ENCODE results near the gene FHIT.

Gene FHIT

DNA sequence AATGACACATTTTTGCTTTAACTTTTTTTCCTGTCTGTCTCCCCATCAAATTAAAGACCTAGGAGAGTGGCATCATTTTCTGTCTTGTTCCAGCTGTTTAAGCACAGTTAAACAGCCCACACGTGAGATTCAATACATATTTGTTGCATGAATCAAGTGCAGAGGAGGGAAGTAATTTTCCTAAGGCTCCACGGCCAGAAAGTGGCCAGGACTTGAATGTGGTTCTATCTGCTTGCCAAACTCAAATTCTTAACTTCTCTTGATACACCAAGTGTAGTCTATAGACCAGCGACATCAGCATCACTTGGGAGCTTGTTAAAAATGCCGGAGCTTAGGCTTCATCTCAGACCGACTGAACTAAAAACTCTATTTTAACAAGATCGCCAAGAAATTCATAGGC, 1476.6 kb downstream of the FHIT start:
- FAIRE-seq, result no peak
- no peak for DNase-seq (ENCODE audit: insufficient read length)
- TF ChIP-seq POLR2A (IDR thresholded peaks at IDR 0.05; ENCODE audit: low read depth, low read length), result no peak
- no peak for TF ChIP-seq TAF1 (IDR thresholded peaks at IDR 0.05; ENCODE audit: borderline replicate concordance, low read depth, low read length)
- no peak for TF ChIP-seq POLR2AphosphoS5 (IDR thresholded peaks at IDR 0.05; ENCODE audit: low read depth, low read length)

DNA sequence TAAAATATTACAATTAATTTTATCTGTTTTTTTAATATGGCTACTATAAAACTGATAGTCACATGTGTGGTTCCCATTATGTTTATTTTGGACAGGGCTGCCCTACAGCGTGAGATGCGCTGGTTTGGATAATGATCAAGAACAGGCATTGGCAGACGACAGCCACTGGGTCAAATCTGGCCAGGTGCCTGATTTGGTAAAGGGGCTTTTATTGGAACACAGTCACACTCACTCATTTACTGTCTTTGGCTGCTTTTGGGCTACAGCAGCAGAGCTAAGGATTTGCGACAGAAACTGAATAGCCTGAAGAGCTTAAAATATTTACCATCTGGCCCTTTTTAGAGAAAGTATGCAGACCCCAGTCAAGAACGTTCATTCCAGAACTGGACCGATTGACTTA, 1477.3 kb downstream of the FHIT start:
- DNase-seq (ENCODE audit: insufficient read length) (no peak), FAIRE-seq (no peak)
- no peak for TF ChIP-seq TAF1 (IDR thresholded peaks at IDR 0.05; ENCODE audit: borderline replicate concordance, low read depth, low read length)
- TF ChIP-seq POLR2AphosphoS5 (IDR thresholded peaks at IDR 0.05; ENCODE audit: low read depth, low read length), result no peak
- no peak for TF ChIP-seq POLR2A (IDR thresholded peaks at IDR 0.05; ENCODE audit: low read depth, low read length)

DNA sequence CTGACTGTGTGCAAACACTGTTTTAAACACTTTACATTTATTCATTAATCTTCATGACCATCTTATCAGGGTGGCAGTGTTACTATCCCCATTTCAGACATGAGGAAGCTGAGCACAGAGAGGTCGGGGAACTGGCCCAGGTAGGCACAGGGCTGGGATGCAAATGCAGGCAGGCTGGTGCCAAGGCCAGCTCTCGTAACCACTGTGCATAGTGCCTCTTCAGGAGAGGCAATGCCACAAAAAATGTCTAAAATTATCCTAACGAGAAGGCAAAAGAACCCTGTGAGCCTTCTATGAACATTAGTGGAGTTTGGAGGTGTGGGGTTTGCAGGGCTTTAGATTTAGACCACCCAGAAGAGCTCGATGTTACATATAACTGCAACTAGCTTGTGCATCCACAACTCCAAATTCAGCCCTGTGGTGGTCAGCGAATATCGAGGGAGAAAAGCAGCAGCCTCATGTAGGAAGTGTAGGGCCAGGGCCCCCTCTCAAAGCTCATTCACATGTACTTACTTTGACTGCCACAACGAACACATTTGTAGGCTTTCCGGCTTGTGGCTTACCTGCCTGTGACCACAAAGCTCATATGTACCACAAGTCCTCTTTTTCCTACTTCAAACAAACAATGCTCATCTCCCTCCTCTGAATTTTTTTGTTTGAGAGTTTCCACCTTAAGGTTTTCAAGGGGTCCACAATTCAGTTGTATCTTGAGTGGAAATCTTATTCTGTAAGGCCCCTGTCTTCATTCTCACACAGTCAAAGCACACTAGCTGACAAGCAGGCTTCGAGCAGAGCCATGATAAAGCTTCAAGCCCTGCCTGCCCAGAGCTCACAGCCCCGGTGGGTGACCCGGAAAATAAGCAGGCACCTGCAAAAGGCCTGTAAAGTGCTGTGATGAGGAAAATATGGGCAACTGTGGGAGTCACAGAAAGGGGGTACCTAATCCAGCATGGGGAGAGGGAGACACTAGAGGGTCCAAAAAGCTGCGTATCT, 1478.5 kb downstream of the FHIT start:
- DNase-seq (ENCODE audit: insufficient read length) (no peak), FAIRE-seq (peak; percentile 42)
- TF ChIP-seq POLR2AphosphoS5 (IDR thresholded peaks at IDR 0.05; ENCODE audit: low read depth, low read length), result no peak
- TF ChIP-seq POLR2A (IDR thresholded peaks at IDR 0.05; ENCODE audit: low read depth, low read length), result no peak
- no peak for TF ChIP-seq TAF1 (IDR thresholded peaks at IDR 0.05; ENCODE audit: borderline replicate concordance, low read depth, low read length)

DNA sequence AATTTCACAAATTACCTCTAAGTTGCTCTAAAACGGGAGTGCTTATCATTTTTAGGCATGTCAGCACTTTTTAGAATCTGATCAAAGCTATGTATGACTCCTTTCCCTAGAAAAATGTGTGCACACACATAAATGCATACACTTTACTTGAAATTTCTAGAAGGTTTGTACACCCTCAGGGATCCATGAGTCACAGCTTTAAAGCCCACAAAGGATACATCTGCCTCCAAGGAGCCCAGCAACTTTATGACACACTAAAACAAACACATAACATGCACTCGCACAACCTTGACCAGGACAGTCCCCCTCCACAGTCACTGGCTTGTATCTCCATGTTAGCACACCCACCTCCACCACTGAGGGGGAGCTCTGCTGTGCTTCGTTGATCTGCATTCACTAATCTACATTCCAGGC, 1479.5 kb downstream of the FHIT start:
- DNase-seq (ENCODE audit: insufficient read length) (no peak), FAIRE-seq (no peak)
- TF ChIP-seq TAF1 (IDR thresholded peaks at IDR 0.05; ENCODE audit: borderline replicate concordance, low read depth, low read length) (no peak), POLR2AphosphoS5 (IDR thresholded peaks at IDR 0.05; ENCODE audit: low read depth, low read length) (no peak), POLR2A (IDR thresholded peaks at IDR 0.05; ENCODE audit: low read depth, low read length) (no peak)

DNA sequence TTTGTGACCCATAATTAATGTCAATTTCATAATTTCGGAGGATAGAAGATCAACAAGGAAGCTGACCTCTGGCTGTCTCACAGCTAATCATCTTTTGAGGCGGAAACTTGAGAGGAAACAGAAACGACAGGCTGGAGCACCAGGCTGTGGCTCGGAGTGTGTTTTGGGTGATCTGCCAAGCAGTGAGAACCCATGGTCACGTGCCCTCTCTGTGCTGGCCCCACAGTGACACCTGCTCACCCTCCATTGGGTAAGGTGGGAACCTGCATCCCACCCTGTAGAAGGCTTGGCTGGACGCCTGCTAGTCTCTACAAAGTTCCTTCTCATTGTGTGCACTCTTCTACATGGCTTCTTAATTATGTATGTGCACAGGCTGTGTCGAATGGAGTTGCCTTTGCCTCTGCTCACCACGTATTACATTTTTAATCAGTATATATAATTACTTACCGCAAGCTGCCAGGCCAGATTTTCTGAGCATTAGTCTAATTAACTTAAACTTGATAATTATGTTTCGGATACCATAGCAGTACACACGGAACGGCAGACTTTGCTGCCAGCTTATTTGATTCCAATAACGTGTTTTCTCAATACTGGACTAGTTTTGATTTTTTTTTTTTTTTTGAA, 1482.0 kb downstream of the FHIT start:
- TF ChIP-seq POLR2AphosphoS5 (IDR thresholded peaks at IDR 0.05; ENCODE audit: low read depth, low read length), result no peak
- TF ChIP-seq TAF1 (IDR thresholded peaks at IDR 0.05; ENCODE audit: borderline replicate concordance, low read depth, low read length), result no peak
- no peak for TF ChIP-seq POLR2A (IDR thresholded peaks at IDR 0.05; ENCODE audit: low read depth, low read length)
- FAIRE-seq, result no peak
- DNase-seq (ENCODE audit: insufficient read length), result no peak

DNA sequence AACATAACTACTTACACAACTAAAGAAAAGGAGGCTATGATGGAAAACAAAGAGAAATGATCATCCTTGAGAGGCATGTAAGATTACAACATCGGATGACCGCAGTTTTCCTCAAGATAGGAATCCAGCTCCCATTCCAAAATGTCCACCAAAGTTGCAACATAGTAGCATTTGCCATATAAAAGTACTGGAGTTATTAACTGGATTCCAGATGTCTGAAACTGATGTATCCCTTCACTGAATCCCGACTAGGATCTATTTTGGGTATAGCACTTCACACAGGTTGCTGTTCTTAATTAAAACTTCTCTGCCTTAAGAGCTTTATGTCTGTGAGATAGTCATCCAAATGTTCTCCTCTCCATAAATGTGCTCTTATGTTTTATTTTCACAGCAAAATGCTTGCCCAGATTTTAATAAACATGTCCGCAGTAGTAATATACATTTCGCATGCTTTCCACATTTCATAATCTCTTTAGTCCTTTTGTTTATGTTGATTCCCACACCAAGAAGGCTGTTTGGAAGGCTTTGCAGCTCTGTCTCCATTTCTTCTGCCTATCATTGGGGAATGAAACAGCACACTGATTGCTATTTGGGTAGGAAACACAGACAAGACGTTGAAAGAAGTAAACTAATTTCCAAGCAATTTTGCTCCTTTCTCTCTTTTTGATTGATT, 1484.9 kb downstream of the FHIT start:
- no peak for FAIRE-seq
- DNase-seq (ENCODE audit: insufficient read length), result no peak
- TF ChIP-seq POLR2A (IDR thresholded peaks at IDR 0.05; ENCODE audit: low read depth, low read length), result no peak
- TF ChIP-seq POLR2AphosphoS5 (IDR thresholded peaks at IDR 0.05; ENCODE audit: low read depth, low read length), result no peak
- no peak for TF ChIP-seq TAF1 (IDR thresholded peaks at IDR 0.05; ENCODE audit: borderline replicate concordance, low read depth, low read length)

DNA sequence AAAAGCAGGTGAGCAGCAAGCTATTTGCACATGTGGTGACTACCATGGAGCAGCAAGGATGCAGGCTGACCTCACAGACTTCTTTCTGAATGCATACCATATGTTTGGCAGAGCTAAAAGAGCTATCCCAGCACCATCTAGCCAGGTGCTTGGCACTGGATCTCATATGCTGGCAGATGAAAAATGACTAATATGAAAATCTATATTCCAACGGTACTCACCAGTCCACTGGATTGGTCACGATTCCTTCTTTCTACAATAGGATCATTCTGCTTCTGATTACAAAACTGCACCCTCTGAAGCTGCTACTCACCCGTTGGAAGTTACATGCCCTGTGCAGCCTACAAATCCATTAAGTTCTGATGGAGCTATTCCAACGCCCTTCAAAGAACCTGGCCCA, 1487.1 kb downstream of the FHIT start:
- no peak for DNase-seq (ENCODE audit: insufficient read length)

DNA sequence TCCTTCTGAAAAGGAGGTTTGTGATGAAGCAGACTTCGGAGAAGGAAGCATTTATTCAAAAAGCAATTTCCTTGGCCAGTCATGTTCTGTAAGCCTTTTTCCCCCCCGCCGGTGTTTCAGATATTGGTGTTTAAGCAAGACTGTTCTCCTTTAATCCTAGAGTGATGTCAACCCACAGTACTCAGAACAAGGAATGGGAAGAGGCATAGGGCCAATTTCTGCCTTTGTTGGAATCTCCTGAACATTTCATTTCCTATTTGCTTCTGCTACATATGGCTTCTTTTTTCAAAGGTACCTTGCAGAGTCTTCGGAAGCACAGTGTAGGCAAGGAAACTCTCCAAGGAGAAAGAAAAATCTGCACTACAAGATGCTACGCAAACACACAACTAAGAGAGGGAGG, 1488.3 kb downstream of the FHIT start:
- FAIRE-seq (no peak), DNase-seq (ENCODE audit: insufficient read length) (no peak)
- TF ChIP-seq POLR2AphosphoS5 (IDR thresholded peaks at IDR 0.05; ENCODE audit: low read depth, low read length), result no peak
- no peak for TF ChIP-seq TAF1 (IDR thresholded peaks at IDR 0.05; ENCODE audit: borderline replicate concordance, low read depth, low read length)
- TF ChIP-seq POLR2A (IDR thresholded peaks at IDR 0.05; ENCODE audit: low read depth, low read length), result no peak

More for the DNA sequence above, 1487.1 kb downstream of the FHIT start:
- TF ChIP-seq POLR2AphosphoS5 (IDR thresholded peaks at IDR 0.05; ENCODE audit: low read depth, low read length) (no peak), POLR2A (IDR thresholded peaks at IDR 0.05; ENCODE audit: low read depth, low read length) (no peak)
- FAIRE-seq, result no peak

DNA sequence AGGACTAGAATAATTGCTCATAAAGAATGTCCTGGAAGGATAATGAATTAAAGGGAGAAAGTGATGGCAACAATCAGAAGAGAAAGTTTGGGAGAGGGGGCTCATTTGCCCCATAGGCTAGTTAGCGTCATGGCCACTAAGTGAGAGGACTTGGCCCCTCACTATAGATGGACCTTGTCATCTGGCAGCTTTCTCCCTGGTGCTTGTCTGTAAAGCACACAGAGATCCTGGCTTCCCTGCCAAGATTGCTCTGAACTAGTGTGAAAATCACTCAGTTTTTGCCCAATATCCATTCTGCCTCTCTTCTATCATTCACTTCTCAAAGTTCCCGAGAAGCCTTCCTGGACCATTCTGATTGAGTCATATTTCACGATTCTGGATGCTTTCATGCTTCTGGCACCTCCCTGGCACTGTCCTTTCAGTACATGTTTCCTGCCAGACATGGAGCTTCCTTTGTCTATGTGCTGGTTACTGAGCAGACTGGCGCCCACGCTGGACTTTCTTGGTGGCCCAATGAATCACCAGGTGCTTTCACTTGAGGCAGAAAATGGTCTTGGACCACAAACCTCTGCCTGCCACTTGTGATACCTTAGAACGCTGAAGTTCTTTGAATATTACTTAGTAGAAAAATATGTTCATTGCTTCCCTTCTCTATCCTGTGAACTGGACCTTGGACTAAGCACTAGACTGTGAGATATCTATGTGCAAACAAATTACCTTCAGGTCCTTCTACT, 1491.8 kb downstream of the FHIT start:
- DNase-seq (ENCODE audit: insufficient read length) (no peak), FAIRE-seq (no peak)
- no peak for TF ChIP-seq POLR2A (IDR thresholded peaks at IDR 0.05; ENCODE audit: low read depth, low read length)
- no peak for TF ChIP-seq POLR2AphosphoS5 (IDR thresholded peaks at IDR 0.05; ENCODE audit: low read depth, low read length)
- no peak for TF ChIP-seq TAF1 (IDR thresholded peaks at IDR 0.05; ENCODE audit: borderline replicate concordance, low read depth, low read length)

DNA sequence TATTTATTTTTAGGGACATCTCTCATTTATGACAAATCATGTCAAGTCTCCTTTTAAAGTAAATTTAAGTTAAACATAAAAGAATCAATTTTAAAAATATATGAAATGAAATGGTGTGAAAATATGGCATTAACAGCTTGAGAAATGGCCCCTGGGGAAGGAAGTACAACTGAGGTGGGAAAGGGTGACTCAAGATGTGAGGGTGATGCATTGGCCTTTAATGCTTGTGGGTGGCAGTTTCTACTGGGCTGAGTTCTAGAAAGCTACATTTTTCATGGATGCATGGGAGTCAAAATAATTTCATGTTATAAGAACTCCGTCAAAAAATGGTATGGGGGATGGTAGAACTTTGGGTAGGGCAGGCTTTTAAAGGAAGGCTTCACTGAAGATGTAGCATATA, 1492.6 kb downstream of the FHIT start:
- TF ChIP-seq TAF1 (IDR thresholded peaks at IDR 0.05; ENCODE audit: borderline replicate concordance, low read depth, low read length) (no peak), POLR2A (IDR thresholded peaks at IDR 0.05; ENCODE audit: low read depth, low read length) (no peak), POLR2AphosphoS5 (IDR thresholded peaks at IDR 0.05; ENCODE audit: low read depth, low read length) (no peak)
- no peak for FAIRE-seq
- no peak for DNase-seq (ENCODE audit: insufficient read length)

DNA sequence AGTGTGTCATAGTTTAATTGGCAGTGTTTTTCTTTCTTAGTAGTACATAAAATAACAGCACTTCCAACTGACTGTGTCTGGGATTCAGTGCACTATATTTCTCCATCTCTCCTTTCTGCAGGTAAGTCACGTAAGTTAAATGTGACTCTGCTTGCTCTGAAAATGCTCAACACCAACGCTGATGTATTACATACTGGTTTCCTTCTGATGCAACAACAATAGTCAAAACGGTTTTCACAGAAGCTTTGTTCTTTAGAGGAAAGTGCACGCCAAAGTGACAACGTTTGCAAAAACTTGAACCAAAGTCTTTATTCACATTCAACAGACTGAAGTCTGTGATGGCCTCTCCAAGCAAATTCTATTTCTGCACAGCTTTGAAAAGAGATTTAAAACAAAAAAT, 1494.3 kb downstream of the FHIT start:
- FAIRE-seq (no peak), DNase-seq (ENCODE audit: insufficient read length) (no peak)
- TF ChIP-seq POLR2A (IDR thresholded peaks at IDR 0.05; ENCODE audit: low read depth, low read length), result no peak
- TF ChIP-seq POLR2AphosphoS5 (IDR thresholded peaks at IDR 0.05; ENCODE audit: low read depth, low read length), result no peak
- TF ChIP-seq TAF1 (IDR thresholded peaks at IDR 0.05; ENCODE audit: borderline replicate concordance, low read depth, low read length), result no peak

Data from GM12892 (cell line).